Smooth muscle cell (in vitro differentiated cells): ENCODE data around the gene MMP17. TPM values are rescaled to one million over a fixed set of nuclear protein-coding genes. Genes with fewer than 3 reads are reported as not detected.

Source experiments
- DNase-seq: peaks from one replicate; lab custom pipeline; 2025; ENCODE audit not compliant: unreplicated experiment; lab: John Stamatoyannopoulos, UW
- H2AFZ ChIP-seq: fragments of 200-600 bp; sonication (generic); 2 replicates; pipeline ENCODE4 v1.6.0; 2016; ENCODE audit warnings: antibody characterized with exemption, low read depth, mild to moderate bottlenecking
- H3F3A ChIP-seq: fragments of 200-600 bp; sonication (generic); 2 replicates; pipeline ENCODE4 v1.6.0; 2017; ENCODE audit warnings: antibody characterized with exemption, low read depth
- H3K27ac ChIP-seq: fragments of 200-600 bp; sonication (generic); 2 replicates; pipeline ENCODE4 v1.5.1; 2016; ENCODE audit warnings: low read depth, mild to moderate bottlenecking
- H3K27me3 ChIP-seq: fragments of 200-600 bp; sonication (generic); 2 replicates; pipeline ENCODE4 v1.6.1; 2016; ENCODE audit warnings: low read depth, mild to moderate bottlenecking
- H3K36me3 ChIP-seq: fragments of 200-600 bp; sonication (generic); 2 replicates; pipeline ENCODE4 v1.5.1; 2016; ENCODE audit warnings: low read depth
- H3K4me1 ChIP-seq: fragments of 200-600 bp; sonication (generic); 2 replicates; pipeline ENCODE4 v1.5.1; 2016; ENCODE audit warnings: low read depth
- H3K4me2 ChIP-seq: fragments of 200-600 bp; sonication (generic); 2 replicates; pipeline ENCODE4 v1.6.0; 2016; ENCODE audit warnings: mild to moderate bottlenecking
- H3K4me3 ChIP-seq: fragments of 200-600 bp; sonication (generic); 2 replicates; pipeline ENCODE4 v1.5.1; 2016; ENCODE audit warnings: mild to moderate bottlenecking
- H3K79me2 ChIP-seq: fragments of 200-600 bp; sonication (generic); 2 replicates; pipeline ENCODE4 v1.6.0; 2016; ENCODE audit warnings: low read depth, mild to moderate bottlenecking
- H3K9ac ChIP-seq: fragments of 200-600 bp; sonication (generic); 2 replicates; pipeline ENCODE4 v1.6.0; 2016; ENCODE audit warnings: low read depth
- H3K9me3 ChIP-seq: fragments of 200-600 bp; sonication (generic); replicated peaks from 2 replicates; pipeline ENCODE4 v1.5.1; 2016; ENCODE audit warnings: low read depth
- H4K20me1 ChIP-seq: fragments of 200-600 bp; sonication (generic); 2 replicates; pipeline ENCODE4 v1.6.0; 2016; ENCODE audit warnings: low read depth
- WGBS: methylation state at CpG from one replicate; pipeline ENCODE4 v1.1.7; 2016; ENCODE audit warnings: low lambda C conversion rate; 5-methylcytosine and 5-hydroxymethylcytosine counted together
- polyA plus RNA-seq: library from polyadenylated mRNA; unstranded; fragments of >200 nt; fragmentation: Nextera tagmentation; extraction: Ambion mirVana; gene quantifications from 2 replicates; pipeline ENCODE4 v1.2.1, GENCODE V29; 2016
- total RNA-seq: library from RNA; depleted of rRNA; stranded (reverse); fragments of >200 nt; gene quantifications from 2 replicates; pipeline ENCODE4 v1.2.3, GENCODE V29; 2014
- TF ChIP-seq, protein P1 (sequence below): fragments of 200-600 bp; sonication (generic); IDR thresholded peaks from 2 replicates; pipeline ENCODE4 v1.5.1; 2017; ENCODE audit warnings: borderline replicate concordance, mild to moderate bottlenecking, antibody characterized with exemption; ENCODE audit not compliant: insufficient read depth, poor library complexity, severe bottlenecking

The MMP17 gene
- total and polyA plus RNA-seq, 2 experiments from 2014 or later: 1.3 to 1.6 TPM

DNA sequence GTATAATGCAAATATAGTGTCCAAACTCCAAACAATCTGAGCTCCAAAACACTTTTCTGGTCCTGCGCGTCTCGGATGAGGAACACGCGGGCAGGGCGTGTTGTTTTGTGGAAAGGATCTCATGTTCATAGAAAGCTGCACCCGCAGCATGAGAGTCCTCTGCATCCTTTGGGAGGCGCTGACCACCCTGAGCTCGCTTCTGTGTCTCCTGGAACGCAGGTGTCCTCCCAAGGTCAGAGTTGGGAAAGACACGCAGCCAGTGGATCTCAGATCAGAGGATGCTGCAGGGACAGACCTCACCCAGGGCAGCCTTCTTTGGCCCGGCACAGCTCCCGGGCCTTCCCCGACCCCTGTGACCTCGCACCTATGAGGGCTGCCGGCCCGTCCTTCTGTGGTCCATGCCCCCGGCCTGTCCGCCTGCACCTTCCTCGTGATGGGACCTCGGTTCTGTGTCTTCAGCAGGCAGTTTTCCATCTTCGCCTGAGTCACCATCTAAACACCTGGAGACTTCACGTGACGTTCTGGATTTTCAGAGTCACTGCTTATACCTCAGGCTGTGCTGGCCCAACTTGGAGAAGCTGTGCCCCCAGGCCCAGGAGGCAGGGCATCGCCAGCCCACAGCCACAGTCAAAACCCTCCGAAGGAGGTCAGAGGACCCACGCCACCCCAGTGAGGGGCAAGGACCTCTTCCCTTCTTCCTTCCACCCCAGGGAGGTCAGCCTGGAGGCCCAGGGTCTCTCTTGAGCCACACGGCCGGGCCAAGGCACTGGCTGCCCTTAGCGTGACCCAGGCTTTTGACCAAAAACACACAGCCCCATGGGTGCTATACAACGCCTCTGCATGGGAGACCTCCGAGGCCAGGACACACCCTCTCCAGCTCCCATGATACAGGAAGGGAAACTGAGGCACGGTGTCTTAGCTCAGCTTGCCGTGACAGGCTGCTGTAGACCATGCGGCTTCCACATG lies 25.9 kb downstream of the MMP17 start:
- Histone ChIP-seq H4K20me1 (no peaks in the 10 kb centered on the region), H3K9me3 (no peaks in the 10 kb centered on the region), H3K4me1 (no peaks in the 10 kb centered on the region), H3K79me2 (no peaks in the 10 kb centered on the region), H3F3A (no peaks in the 10 kb centered on the region), H3K4me3 (no peak overlapping the region), H3K27ac (no peak overlapping the region), H3K4me2 (no peak overlapping the region), H3K27me3 (no peaks in the 10 kb centered on the region), H3K36me3 (no peaks in the 10 kb centered on the region), H3K9ac (no peak overlapping the region), H2AFZ (no peak overlapping the region)
- TF ChIP-seq, protein P1, sequence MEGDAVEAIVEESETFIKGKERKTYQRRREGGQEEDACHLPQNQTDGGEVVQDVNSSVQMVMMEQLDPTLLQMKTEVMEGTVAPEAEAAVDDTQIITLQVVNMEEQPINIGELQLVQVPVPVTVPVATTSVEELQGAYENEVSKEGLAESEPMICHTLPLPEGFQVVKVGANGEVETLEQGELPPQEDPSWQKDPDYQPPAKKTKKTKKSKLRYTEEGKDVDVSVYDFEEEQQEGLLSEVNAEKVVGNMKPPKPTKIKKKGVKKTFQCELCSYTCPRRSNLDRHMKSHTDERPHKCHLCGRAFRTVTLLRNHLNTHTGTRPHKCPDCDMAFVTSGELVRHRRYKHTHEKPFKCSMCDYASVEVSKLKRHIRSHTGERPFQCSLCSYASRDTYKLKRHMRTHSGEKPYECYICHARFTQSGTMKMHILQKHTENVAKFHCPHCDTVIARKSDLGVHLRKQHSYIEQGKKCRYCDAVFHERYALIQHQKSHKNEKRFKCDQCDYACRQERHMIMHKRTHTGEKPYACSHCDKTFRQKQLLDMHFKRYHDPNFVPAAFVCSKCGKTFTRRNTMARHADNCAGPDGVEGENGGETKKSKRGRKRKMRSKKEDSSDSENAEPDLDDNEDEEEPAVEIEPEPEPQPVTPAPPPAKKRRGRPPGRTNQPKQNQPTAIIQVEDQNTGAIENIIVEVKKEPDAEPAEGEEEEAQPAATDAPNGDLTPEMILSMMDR: no peak
- 89% methylated on average over 35 of the region's 35 CpGs for WGBS
- DNase-seq: no peak

DNA sequence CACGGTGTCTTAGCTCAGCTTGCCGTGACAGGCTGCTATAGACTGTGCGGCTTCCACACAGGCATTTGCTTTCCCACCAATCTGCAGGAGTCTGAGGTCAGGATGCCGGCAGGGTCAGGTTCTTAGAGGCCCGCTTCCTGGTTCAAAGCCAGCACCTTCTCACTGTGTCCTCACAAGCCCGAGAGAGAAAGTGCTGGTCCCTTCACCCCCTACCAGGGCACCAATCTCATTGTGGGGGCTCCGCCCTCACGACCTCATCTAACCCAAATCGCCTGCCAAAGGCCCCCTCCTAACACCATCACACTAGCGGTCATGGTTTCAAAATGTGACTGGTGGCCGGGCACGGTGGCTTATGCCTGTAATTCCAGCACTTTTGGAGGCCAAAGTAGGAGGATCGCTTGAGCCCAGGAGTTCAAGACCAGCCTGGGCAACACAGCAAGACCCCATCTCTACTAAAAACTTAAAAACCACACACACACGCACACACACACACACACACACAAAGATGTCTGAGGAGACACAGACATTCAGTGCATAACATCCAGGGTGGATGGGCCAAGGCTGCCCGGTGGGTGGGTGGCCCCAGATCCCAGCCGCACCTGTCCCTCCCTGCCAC lies 26.8 kb downstream of the MMP17 start:
- no peak overlapping the region for H3K4me2 ChIP-seq
- H4K20me1 ChIP-seq: no peaks in the 10 kb centered on the region
- H3K9me3 ChIP-seq: no peaks in the 10 kb centered on the region
- H3K4me3 ChIP-seq: no peak overlapping the region
- TF ChIP-seq, protein P1: no peak
- H3F3A ChIP-seq: no peaks in the 10 kb centered on the region
- H3K27me3 ChIP-seq: no peaks in the 10 kb centered on the region
- WGBS: 93% methylated on average over 16 of the region's 16 CpGs
- no peak overlapping the region for H2AFZ ChIP-seq
- H3K27ac ChIP-seq: no peak overlapping the region
- no peak for DNase-seq
- H3K9ac ChIP-seq: no peak overlapping the region
- no peaks in the 10 kb centered on the region for H3K4me1 ChIP-seq
- H3K79me2 ChIP-seq: no peaks in the 10 kb centered on the region
- H3K36me3 ChIP-seq: no peaks in the 10 kb centered on the region

DNA sequence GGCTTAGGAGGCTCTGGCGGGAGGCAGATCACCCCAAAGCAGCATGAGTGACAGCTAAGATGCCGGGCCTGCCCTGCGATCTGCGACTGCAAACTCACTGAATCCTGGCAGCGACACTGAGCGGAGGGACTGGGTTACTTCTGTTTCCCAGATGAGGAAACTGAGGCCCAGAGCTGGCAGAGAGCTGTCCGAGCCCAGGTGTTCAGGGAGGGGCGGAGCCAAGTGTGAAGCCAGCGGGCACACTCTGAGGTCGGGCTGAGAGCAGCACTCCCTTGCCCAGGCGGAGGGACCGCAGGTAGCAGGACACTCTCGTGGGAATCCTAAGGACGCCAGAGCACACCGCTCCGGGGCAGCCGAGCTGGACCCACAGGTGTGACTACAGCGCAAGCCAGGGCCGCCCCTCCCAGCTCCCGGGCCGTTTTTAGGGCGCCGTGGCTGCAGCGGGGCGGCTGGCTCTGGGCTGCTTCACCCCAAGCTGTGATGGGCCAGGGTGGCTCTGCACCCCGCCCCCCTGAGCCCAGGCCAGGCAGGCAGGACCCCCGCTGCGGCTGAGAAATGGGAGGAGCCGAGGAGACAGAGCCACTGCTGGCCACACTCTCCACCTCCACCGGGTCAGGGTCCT lies 27.4 kb downstream of the MMP17 start:
- H3K4me2 ChIP-seq: no peak overlapping the region
- no peak overlapping the region for H3K27ac ChIP-seq
- WGBS: 80% methylated on average over 30 of the region's 30 CpGs
- H3K4me1 ChIP-seq: peaks cover 4% of the 10 kb centered on the region
- TF ChIP-seq, protein P1: no peak
- H3K9me3 ChIP-seq: no peaks in the 10 kb centered on the region
- no peak overlapping the region for H3K9ac ChIP-seq
- H3K36me3 ChIP-seq: no peaks in the 10 kb centered on the region
- H3K4me3 ChIP-seq: no peak overlapping the region
- H3K79me2 ChIP-seq: no peaks in the 10 kb centered on the region
- H4K20me1 ChIP-seq: no peaks in the 10 kb centered on the region
- no peaks in the 10 kb centered on the region for H3K27me3 ChIP-seq
- no peaks in the 10 kb centered on the region for H3F3A ChIP-seq
- no peak overlapping the region for H2AFZ ChIP-seq
- no peak for DNase-seq
